Motor neuron (in vitro differentiated cells): ENCODE results near the gene PCED1B. TPM values are rescaled to one million over a fixed set of nuclear protein-coding genes. Genes with fewer than 3 reads are reported as not detected.
"Not testable (repeated sequence)": the region's sequence is repeated elsewhere in the genome, so short reads cannot be mapped to it uniquely, and the experiment has no call there.

Source experiments
- ATAC-seq, 8 experiments: fragments of 200-7000 bp; cut with Tn5 transposase; replicated peaks in 6 of 8; 2 replicates each; pipeline ENCODE4 v1.8.0; 2021; ENCODE audit warnings: mild to moderate bottlenecking in 8 of 8, moderate library complexity in 8 of 8
- H3K27ac ChIP-seq, 2 donors: fragments of 250-450 bp; sonication (Bioruptor Pico); 2 replicates each; pipeline ENCODE4 v1.9.0; 2021; ENCODE audit warnings: antibody characterized with exemption in 2 of 2, mild to moderate bottlenecking in 2 of 2, moderate library complexity in 1 of 2
- H3K4me1 ChIP-seq, 2 donors: fragments of 250-450 bp; sonication (Bioruptor Pico); replicated peaks in 1 of 2; 2 replicates each; pipeline ENCODE4 v1.6.1; 2021; ENCODE audit warnings: antibody characterized with exemption in 2 of 2, mild to moderate bottlenecking in 2 of 2, moderate library complexity in 1 of 2
- H3K4me3 ChIP-seq, 5 donors: fragments of 250-450 bp; sonication (Bioruptor Pico); 2 replicates each; pipeline ENCODE4 v1.9.0; 2021; ENCODE audit warnings: antibody characterized with exemption in 5 of 5, mild to moderate bottlenecking in 5 of 5, moderate library complexity in 4 of 5
- WGBS, 10 experiments: fragments of 450-650 bp; shearing (Covaris generic); methylation state at CpG; one replicate each; pipeline ENCODE4 v1.0.0; 2022; 5-methylcytosine and 5-hydroxymethylcytosine counted together
- in situ Hi-C, 9 experiments: fragments of 400-800 bp; cut with MboI; loops; one replicate each; pipeline ENCODE4 v1.15.0; 2021; ENCODE audit warnings: low sequenced_read_pairs in 9 of 9, low pct_unique_long_range_greater_than_20kb in 2 of 9; ENCODE audit not compliant: unreplicated experiment in 9 of 9
- total RNA-seq, 8 experiments: library from RNA; unstranded; fragments of 300-600 nt; gene quantifications; 2 replicates each; pipeline versions ENCODE4 v1.2.3 to v1.2.4, GENCODE V29; 2022

The PCED1B gene
- total RNA-seq, 8 experiments from 2014 or later: 0.05 to 7.5 (median 0.61) TPM

GRCh38 chr12:47279758-47280157, 200.3 kb downstream of the PCED1B start:
- H3K4me3 ChIP-seq, in situ Hi-C loops, H3K4me1 ChIP-seq, ATAC-seq, H3K27ac ChIP-seq: not testable (repeated sequence)
- 87 to 100% (median 98%) methylated on average over 1 to 8 of the region's 8 CpGs for WGBS, 10 experiments

- WGBS, 10 experiments: 54 to 96% (median 92%) methylated on average over 1 to 5 of the region's 7 CpGs; no CpG with 5 or more reads in 3 of the 10 experiments
- H3K4me3 ChIP-seq: no peak overlapping the region
- in situ Hi-C loops: no loop called here
- no peak for ATAC-seq
- no peaks in the 10 kb centered on the region for H3K4me1 ChIP-seq
- H3K27ac ChIP-seq: no peak overlapping the region
Observed at GRCh38 chr12:47280543-47281300, 201.3 kb downstream of the PCED1B start.

- peak in 2 of 8 experiments; percentile 40 to 68 for ATAC-seq
- WGBS, 10 experiments: 38 to 100% (median 67%) methylated on average over 2 to 4 of the region's 4 CpGs
- Histone ChIP-seq H3K4me3 (no peak overlapping the region), H3K4me1 (no peaks in the 10 kb centered on the region), H3K27ac (no peak overlapping the region)
- in situ Hi-C loops: no loop called here
Observed at GRCh38 chr12:47281667-47282171, 202.3 kb downstream of the PCED1B start.

GRCh38 chr12:47282206-47282605, 202.8 kb downstream of the PCED1B start:
- H3K4me1 ChIP-seq: no peaks in the 10 kb centered on the region
- peak in 2 of 8 experiments; percentile 9 to 32 for ATAC-seq
- H3K4me3 ChIP-seq: no peak overlapping the region
- H3K27ac ChIP-seq: no peak overlapping the region
- in situ Hi-C loops: no loop called here
- 76 to 100% (median 91%) methylated on average over 1 to 4 of the region's 4 CpGs; no CpG with 5 or more reads in 2 of the 10 experiments for WGBS, 10 experiments

Other genes with a start within 250 kb of the PCED1B start
- gene AMIGO2, start 338 bp downstream of the PCED1B start, total RNA-seq: 10 to 100 TPM in 2 of 8 experiments, 1 to 10 TPM in 2, under 1 TPM in 4; 0.18 to 14.5 (median 3.2) TPM